Choroid plexus epithelial cell (primary cell): Measurements from ENCODE around the gene CCDC167.
A peak's percentile ranks its signal among the peaks of the same experiment; 100 is the strongest.

ENCODE experiments used
- DNase-seq: peaks from one replicate; pipeline ENCODE4 v3.0.0-alpha.2; 2010; ENCODE audit warnings: low read depth
- H3K4me3 ChIP-seq: 2 replicates; pipeline ENCODE4 v1.5.1; 2011; ENCODE audit warnings: low read depth, mild to moderate bottlenecking, control low read depth, low read length, moderate library complexity
- TF ChIP-seq, protein P1 (sequence below): conservative IDR thresholded peaks from 2 replicates; pipeline ENCODE4 v1.5.1; 2011; ENCODE audit warnings: low read depth, mild to moderate bottlenecking, control low read depth, inconsistent platforms, low read length, moderate library complexity

The CCDC167 gene

DNA sequence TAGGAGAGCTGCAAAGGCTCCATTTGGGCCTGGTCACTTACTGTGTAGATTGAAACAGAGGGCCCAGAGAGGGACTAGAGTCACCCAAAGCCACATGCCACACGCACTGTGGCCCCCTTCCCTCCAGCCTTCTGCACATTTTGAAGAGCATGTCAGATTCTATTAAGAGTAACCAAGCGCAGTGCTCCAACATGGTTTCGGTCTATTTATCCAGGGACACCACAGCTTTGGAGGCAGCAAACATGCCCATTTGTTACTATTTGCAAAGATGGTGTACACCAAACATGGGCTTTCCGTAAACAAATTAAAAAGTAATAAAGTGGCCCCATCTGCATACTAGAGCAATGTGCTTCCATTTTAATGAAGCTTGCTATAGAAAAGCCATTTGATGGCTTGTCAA is 43.7 kb upstream of the CCDC167 start:
- no peak for DNase-seq
- TF ChIP-seq, protein P1, sequence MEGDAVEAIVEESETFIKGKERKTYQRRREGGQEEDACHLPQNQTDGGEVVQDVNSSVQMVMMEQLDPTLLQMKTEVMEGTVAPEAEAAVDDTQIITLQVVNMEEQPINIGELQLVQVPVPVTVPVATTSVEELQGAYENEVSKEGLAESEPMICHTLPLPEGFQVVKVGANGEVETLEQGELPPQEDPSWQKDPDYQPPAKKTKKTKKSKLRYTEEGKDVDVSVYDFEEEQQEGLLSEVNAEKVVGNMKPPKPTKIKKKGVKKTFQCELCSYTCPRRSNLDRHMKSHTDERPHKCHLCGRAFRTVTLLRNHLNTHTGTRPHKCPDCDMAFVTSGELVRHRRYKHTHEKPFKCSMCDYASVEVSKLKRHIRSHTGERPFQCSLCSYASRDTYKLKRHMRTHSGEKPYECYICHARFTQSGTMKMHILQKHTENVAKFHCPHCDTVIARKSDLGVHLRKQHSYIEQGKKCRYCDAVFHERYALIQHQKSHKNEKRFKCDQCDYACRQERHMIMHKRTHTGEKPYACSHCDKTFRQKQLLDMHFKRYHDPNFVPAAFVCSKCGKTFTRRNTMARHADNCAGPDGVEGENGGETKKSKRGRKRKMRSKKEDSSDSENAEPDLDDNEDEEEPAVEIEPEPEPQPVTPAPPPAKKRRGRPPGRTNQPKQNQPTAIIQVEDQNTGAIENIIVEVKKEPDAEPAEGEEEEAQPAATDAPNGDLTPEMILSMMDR = no peak
- no peak overlapping the region for H3K4me3 ChIP-seq

DNA sequence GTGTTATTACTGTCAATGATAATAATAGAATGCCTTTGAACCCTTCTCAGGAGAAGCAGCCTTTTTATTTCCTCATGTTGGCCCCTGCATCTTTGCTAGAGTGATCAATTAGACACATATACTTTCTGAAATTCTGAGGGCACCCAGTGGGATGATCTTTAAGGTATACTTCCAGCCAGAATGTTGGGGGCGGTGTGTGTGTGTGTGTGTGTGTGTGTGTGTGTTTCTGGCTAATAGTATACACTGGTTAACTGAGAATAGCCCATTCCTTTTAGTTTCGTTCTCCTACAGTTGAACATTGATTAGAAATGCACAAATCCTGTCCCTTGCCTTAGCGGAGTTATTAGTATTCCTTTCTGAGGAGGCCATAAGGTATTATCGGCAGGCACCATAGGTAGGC is 41.7 kb upstream of the CCDC167 start:
- TF ChIP-seq, protein P1 = no peak
- H3K4me3 ChIP-seq = no peak overlapping the region
- DNase-seq = no peak

DNA sequence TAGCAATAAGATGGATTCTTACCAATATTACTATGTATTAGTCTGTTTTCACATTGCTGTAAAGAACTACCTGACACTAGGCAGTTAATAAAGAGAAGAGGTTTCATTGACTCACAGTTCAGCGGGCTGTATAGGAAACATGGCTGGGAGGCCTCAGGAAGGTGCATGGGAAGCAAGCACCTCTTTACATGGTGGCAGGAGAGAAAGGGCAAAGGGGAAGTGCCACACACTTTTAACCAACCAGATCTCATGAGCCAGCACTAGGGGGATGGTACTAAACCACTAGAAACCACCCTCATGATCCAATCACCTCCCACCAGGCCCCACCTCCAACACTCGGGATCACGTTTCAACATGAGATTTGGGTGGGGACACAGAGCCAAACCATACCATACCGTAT is 40.7 kb upstream of the CCDC167 start:
- no peak for DNase-seq
- TF ChIP-seq, protein P1 = no peak
- no peak overlapping the region for H3K4me3 ChIP-seq

GRCh38 chr6:37540029-37540352 is 40.3 kb upstream of the CCDC167 start:
- no peak overlapping the region for H3K4me3 ChIP-seq
- TF ChIP-seq, protein P1 = no peak
- DNase-seq = no peak

DNA sequence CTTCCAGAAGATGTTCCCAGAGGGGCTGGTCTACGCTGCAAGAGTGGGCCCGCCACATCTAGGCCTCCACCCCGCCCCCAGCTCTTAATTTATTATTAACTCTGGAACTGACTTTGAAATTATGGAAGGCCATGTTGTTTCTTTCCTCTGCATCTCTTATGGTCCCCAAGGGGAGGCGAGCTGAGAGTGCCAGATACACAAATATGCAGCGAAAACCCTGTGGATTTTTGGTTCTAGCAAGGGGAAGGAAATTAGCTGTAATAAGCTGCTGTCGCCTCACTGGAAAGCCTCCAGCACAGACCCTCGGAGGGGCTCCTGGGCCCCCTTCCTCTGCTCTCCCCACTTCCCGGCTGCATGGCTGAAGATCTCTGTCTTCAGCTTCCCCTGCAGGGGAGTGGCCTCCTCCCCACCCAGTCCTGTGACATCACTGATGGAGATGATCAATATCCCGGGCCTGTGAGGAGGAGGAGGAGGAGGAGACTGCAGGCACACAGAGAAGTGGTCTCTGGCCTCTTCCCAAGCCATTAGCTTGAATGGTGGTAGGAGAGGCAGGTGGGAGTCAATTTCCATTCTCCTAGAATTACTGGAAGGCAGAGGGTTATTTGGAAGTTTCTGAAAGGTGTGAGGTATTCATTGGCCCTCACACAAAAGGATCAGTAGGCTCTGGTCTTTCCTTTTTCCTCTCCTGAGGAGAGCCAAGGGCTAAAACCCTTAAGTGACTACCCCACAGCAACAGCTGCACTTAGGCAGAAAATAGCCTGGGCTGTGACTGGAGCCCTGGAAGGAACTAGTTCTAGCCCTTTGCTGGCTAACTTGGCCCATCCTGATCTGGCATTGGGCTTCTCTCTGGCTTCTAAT is 39.7 kb upstream of the CCDC167 start:
- H3K4me3 ChIP-seq = no peak overlapping the region
- TF ChIP-seq, protein P1 = no peak
- DNase-seq = no peak

- TF ChIP-seq, protein P1 = peak; percentile 48
- DNase-seq = no peak
- H3K4me3 ChIP-seq = no peak overlapping the region
Measured at GRCh38 chr6:37538107-37538506, 38.4 kb upstream of the CCDC167 start.

- DNase-seq = no peak
- H3K4me3 ChIP-seq = no peak overlapping the region
- TF ChIP-seq, protein P1 = no peak
Measured at GRCh38 chr6:37537548-37537947, 37.9 kb upstream of the CCDC167 start.
